OCI-LY3 (cell line): ENCODE results near the gene NASP.

Experiments used
- H2AFZ ChIP-seq: fragments of 200-600, 300-600 bp; shearing (Covaris generic); 2 replicates; pipeline ENCODE4 v1.6.0; 2014; ENCODE audit warnings: antibody characterized with exemption, low read depth, low read length
- H3K27ac ChIP-seq: fragments of 200-600, 300-600 bp; sonication (generic); 2 replicates; pipeline ENCODE4 v1.5.1; 2014; ENCODE audit warnings: mild to moderate bottlenecking, low read length, moderate library complexity, mixed read lengths
- H3K27me3 ChIP-seq: fragments of 200-600, 300-600 bp; sonication (generic); 2 replicates; pipeline ENCODE4 v1.6.1; 2014; ENCODE audit warnings: low read depth, low read length, mixed read lengths
- H3K36me3 ChIP-seq: fragments of 200-600, 300-600 bp; sonication (generic); replicated peaks from 2 replicates; pipeline ENCODE3; 2014; ENCODE audit warnings: low read depth, low read length, mixed read lengths
- H3K4me1 ChIP-seq: fragments of 300-600, 200-600 bp; sonication (generic); 2 replicates; pipeline ENCODE4 v1.6.1; 2014; ENCODE audit warnings: low read length, mixed read lengths
- H3K4me2 ChIP-seq: fragments of 200-600, 300-600 bp; sonication (generic); 2 replicates; pipeline ENCODE4 v1.6.1; 2014; ENCODE audit warnings: low read length, mixed read lengths
- H3K4me3 ChIP-seq: fragments of 300-600, 200-600 bp; sonication (generic); 2 replicates; pipeline ENCODE4 v1.5.1; 2014; ENCODE audit warnings: antibody characterized with exemption, mild to moderate bottlenecking, low read length, moderate library complexity
- H3K79me2 ChIP-seq: fragments of 300-600, 200-600 bp; shearing (Covaris generic); 2 replicates; pipeline ENCODE4 v1.6.1; 2014; ENCODE audit warnings: mild to moderate bottlenecking, low read length, mixed read lengths
- H3K9ac ChIP-seq: fragments of 300-600, 200-600 bp; shearing (Covaris generic); 2 replicates; pipeline ENCODE4 v1.6.0; 2014; ENCODE audit warnings: mild to moderate bottlenecking, low read length, moderate library complexity
- H3K9me3 ChIP-seq: fragments of 200-600, 300-600 bp; shearing (Covaris generic); 2 replicates; pipeline ENCODE4 v1.6.1; 2014; ENCODE audit warnings: low read length, mixed read lengths; ENCODE audit not compliant: insufficient read depth
- H4K20me1 ChIP-seq: fragments of 200-600, 300-600 bp; sonication (generic); 2 replicates; pipeline ENCODE4 v1.6.1; 2016; ENCODE audit warnings: low read length, mixed read lengths; ENCODE audit not compliant: insufficient read depth
- EZH2phosphoT487 ChIP-seq: fragments of 200-600 bp; shearing (Covaris generic); IDR thresholded peaks from 2 replicates; pipeline ENCODE4 v1.6.1; 2018; ENCODE audit warnings: antibody characterized with exemption, mixed run types, low read depth
- TF ChIP-seq, protein P1 (sequence below): fragments of 200-600, 300-600 bp; sonication (generic); IDR thresholded peaks from 2 replicates; pipeline ENCODE4 v1.5.1; 2014; ENCODE audit warnings: antibody characterized with exemption, low read length, low read depth

NASP gene

DNA sequence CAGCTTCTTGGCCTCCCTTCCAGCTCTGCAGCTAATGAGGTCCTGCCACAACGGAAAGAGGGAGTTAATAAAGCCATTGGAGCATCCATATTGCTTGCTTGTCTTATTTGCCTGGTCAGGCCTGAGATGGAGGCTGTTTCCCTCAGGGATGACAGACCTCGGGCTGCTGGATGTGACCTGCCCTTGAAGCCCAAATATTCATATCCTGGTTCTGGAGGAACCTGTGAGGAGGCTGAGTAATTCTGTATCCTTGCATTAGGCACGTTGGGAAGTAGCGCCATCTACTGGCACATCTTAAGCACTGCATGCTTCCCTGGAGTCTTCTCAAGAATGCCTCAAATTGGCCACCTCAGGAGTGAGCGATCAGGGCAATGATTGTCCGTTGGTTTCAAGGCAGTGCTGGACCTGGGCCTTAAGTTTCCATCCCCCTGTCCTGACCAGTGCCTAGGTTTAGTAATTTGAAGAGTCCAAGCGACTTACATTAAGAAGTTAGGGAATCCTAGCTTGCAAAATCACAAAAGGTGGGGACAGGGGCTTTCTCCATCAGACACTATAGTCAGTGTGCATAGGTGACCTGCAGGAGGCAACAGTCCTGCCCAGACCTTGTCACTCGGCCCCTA, 13.8 kb upstream of the NASP start:
- no peak overlapping the region for H3K4me3 ChIP-seq
- H3K4me2 ChIP-seq: no peak overlapping the region
- no peaks in the 10 kb centered on the region for H3K4me1 ChIP-seq
- TF ChIP-seq EZH2phosphoT487: no peak
- TF ChIP-seq, protein P1, sequence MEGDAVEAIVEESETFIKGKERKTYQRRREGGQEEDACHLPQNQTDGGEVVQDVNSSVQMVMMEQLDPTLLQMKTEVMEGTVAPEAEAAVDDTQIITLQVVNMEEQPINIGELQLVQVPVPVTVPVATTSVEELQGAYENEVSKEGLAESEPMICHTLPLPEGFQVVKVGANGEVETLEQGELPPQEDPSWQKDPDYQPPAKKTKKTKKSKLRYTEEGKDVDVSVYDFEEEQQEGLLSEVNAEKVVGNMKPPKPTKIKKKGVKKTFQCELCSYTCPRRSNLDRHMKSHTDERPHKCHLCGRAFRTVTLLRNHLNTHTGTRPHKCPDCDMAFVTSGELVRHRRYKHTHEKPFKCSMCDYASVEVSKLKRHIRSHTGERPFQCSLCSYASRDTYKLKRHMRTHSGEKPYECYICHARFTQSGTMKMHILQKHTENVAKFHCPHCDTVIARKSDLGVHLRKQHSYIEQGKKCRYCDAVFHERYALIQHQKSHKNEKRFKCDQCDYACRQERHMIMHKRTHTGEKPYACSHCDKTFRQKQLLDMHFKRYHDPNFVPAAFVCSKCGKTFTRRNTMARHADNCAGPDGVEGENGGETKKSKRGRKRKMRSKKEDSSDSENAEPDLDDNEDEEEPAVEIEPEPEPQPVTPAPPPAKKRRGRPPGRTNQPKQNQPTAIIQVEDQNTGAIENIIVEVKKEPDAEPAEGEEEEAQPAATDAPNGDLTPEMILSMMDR: peak; percentile 89
- H3K9me3 ChIP-seq: no peaks in the 10 kb centered on the region
- H3K27me3 ChIP-seq: no peaks in the 10 kb centered on the region
- H3K79me2 ChIP-seq: no peaks in the 10 kb centered on the region
- peaks cover 24% of the 10 kb centered on the region for H3K36me3 ChIP-seq
- H3K9ac ChIP-seq: no peak overlapping the region
- H2AFZ ChIP-seq: no peak overlapping the region
- H3K27ac ChIP-seq: no peak overlapping the region
- H4K20me1 ChIP-seq: peaks cover 4% of the 10 kb centered on the region; the same call in 1 of the 2 replicates

DNA sequence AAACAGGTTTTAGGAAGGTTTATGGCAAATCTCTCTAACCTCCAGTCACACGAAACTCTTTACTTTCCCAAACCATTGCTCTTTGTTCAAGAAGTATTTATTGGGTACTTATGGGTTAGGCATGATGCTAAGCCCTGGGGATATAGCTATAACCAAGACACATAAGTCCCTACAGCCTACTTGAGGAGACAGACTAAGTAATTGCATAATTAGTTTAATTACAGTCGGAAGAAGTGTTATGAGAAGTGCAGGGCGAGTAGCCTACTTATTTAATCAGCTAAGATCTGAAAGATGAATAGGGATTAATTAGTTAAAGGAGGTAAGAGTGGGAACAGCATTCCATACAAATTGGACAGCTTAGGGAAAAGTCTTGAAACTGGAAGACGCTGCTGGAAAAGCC, 13.2 kb upstream of the NASP start:
- Histone ChIP-seq H3K27me3 (no peaks in the 10 kb centered on the region), H3K9me3 (no peaks in the 10 kb centered on the region), H2AFZ (no peak overlapping the region), H3K4me2 (no peak overlapping the region), H3K27ac (no peak overlapping the region), H3K4me1 (no peaks in the 10 kb centered on the region), H4K20me1 (peaks cover 4% of the 10 kb centered on the region; the same call in 1 of the 2 replicates), H3K36me3 (peaks cover 24% of the 10 kb centered on the region), H3K79me2 (no peaks in the 10 kb centered on the region), H3K9ac (no peak overlapping the region), H3K4me3 (no peak overlapping the region)
- no peak for TF ChIP-seq EZH2phosphoT487
- TF ChIP-seq, protein P1: no peak

DNA sequence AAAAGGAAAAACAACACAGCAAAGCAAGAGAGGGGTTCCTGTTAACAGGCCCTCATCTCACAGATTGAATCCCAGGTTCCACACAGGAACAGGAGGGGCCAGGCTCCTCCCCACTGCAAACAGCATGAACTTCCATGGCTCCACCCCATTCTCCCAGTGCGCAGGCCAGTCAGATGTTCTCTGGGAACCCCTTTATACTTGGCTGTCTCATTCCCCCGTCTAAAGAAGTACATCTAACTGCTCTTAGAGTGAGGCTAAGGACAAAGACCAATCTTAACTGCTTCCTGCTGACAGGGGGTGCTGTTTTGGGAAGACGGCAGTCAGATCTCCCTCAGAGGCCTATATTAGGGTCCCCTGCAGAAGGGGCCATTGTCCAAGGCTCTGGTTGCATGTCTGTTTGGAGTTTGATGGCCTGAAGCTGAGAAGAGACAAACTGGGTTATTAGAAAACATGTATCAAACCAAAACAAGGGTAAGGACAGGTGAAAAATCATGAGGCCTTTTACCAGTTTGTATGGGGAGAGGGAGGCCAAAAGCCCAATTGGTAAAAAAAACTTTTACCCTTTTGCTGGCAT, 10.5 kb upstream of the NASP start:
- Histone ChIP-seq H3K9ac (no peak overlapping the region), H3K27me3 (no peaks in the 10 kb centered on the region), H3K79me2 (no peaks in the 10 kb centered on the region), H2AFZ (no peak overlapping the region), H3K4me3 (no peak overlapping the region), H3K4me1 (no peaks in the 10 kb centered on the region), H3K27ac (no peak overlapping the region), H4K20me1 (peaks cover 4% of the 10 kb centered on the region; the same call in 1 of the 2 replicates), H3K36me3 (peaks cover 14% of the 10 kb centered on the region), H3K4me2 (no peak overlapping the region), H3K9me3 (no peaks in the 10 kb centered on the region)
- no peak for TF ChIP-seq EZH2phosphoT487
- TF ChIP-seq, protein P1: no peak

DNA sequence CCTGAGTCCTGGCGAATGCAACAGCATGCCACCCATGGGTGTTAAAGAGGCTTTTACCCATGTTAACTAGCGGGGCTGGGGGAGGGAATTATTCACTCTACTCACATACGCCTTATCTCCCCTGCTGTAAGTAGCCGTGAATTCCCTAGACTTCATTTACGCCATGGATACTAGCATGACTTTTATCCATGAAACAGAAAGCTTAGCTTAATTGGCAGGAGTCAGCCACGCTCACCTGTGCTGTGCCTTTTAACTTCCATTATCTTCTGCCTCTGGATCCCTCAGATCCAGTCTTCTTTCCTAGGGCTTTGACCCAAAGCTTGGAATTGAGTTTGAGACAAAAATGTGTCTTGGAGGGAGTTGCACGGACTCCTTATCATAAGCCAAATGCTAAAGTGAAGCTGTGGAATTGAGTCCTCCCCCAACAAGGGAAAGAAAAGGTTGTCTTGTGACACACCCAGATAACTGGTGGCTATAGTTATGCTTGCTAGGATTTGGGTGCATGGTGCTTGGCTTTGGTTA, 9.7 kb upstream of the NASP start:
- H2AFZ ChIP-seq: no peak overlapping the region
- H3K36me3 ChIP-seq: peaks cover 14% of the 10 kb centered on the region
- H3K4me3 ChIP-seq: no peak overlapping the region
- H3K27ac ChIP-seq: no peak overlapping the region
- TF ChIP-seq, protein P1: no peak
- TF ChIP-seq EZH2phosphoT487: no peak
- H4K20me1 ChIP-seq: peaks cover 4% of the 10 kb centered on the region; the same call in 1 of the 2 replicates
- H3K27me3 ChIP-seq: no peaks in the 10 kb centered on the region
- H3K9ac ChIP-seq: no peak overlapping the region
- H3K4me1 ChIP-seq: no peaks in the 10 kb centered on the region
- H3K4me2 ChIP-seq: no peak overlapping the region
- H3K9me3 ChIP-seq: no peaks in the 10 kb centered on the region
- H3K79me2 ChIP-seq: no peaks in the 10 kb centered on the region
